GM12891 (cell line): ENCODE data around the gene FIG4.

Source experiments
- POLR2A ChIP-seq: IDR thresholded peaks from 2 replicates; pipeline ENCODE4 v1.6.1; 2011; ENCODE audit warnings: low read depth, low read length, control low read depth
- POLR2AphosphoS5 ChIP-seq: IDR thresholded peaks from 2 replicates; pipeline ENCODE4 v1.6.1; 2011; ENCODE audit warnings: low read depth, low read length, control low read depth

DNA sequence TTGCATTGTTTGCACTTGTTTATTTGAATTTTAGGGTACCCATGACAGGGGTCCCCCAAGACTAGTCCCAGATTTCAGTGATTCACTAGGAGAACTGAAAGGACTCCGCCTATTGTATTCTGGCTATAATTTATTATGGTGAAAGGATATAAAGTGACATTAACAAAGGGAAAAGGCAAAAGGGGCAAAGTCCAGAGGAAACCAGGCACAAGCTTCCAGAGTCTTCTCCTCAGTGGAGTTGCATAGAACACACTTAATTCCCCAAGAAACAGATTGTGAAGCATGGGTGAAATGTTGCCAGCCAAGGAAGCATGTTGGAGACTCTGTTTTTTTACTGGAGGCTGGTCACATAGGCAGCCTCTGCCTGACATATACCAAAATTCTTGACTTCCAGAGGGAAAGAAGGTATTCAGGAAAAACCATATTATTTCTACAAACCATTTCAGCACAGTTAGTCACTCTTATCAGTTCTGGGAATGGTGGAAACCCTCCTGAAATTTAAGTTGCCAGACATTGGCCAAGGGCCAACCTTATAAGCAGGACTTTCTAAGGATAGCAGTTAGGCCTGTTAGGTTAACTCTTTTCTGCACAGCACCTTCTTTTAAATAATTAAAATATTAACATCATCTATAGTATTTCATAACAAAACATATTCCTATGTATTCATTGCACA, 71.8 kb downstream of the FIG4 start:
- TF ChIP-seq POLR2A = no peak
- TF ChIP-seq POLR2AphosphoS5 = no peak
